Measurements from ENCODE around the gene SMOC1. TPM values are rescaled to one million over a fixed set of nuclear protein-coding genes. Genes with fewer than 3 reads are reported as not detected.

SMOC1 gene
- total and polyA plus RNA-seq, 12 donors = 0.33 to 19.8 (median 4.5) TPM

DNA sequence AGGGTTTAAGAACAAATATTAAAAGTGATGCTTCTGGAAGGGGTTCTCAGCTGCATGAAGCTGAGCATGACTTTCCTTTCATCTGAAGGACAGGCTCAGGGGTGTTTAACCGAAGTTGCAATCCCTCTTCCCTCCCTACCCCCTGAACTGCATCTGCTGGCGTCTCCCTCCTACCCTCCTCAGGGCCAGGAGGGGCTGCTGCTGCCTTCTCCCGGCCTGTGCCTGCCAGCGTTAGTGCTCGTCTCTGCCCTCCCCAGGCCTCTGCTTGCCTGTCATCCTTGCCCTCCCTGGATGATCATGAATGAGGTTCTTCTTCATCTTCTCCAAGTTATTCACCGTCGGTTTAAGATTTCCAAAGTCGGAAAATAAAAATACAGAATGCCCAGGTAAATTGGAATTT lies 12.2 kb downstream of the SMOC1 start:
- no peaks in the 10 kb centered on the region for H3K4me1 ChIP-seq (replicated peaks in 1 of 2)
- intact Hi-C loops (cut with DNase I) = no loop called here
- WGBS, 4 donors = 62 to 72% (median 69%) methylated on average over 8 of the region's 8 CpGs

DNA sequence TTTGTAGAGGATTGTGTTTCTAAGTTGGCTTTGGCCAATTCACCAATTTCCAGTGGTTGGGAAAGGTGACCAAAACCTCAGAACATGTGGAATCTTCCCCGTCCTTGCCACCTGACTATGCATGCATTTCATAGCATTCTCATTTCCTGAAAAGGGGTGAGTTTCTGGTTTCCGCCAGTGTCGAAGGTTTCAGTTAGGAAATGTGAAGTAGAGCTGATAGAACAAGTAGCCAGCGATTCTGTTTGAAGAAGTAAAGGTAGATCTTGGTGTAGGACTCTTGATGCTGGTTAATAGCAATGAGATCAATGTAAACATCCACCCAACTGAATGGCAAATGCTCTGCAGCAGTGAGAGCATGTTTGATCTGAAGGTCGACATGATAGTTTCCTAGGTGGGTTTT lies 15.9 kb downstream of the SMOC1 start:
- no peaks in the 10 kb centered on the region for H3K36me3 ChIP-seq (replicated peaks in 1 of 2)
- H3K27ac ChIP-seq = no peak overlapping the region
- 68 to 80% (median 73%) methylated on average over 5 of the region's 5 CpGs for WGBS, 4 donors
- peaks cover 0 to 10% (median 0%) of the 10 kb centered on the region in 3 donors for H3K9me3 ChIP-seq (replicated peaks in 1 of 3)
- DNase-seq = no peak
- no peaks in the 10 kb centered on the region for H3K4me1 ChIP-seq (replicated peaks in 1 of 2)
- no peaks in the 10 kb centered on the region for H3K27me3 ChIP-seq
- intact Hi-C loops (cut with DNase I) = no loop called here
- TF ChIP-seq POLR2A (IDR thresholded peaks at IDR 0.05) = no peak
- TF ChIP-seq, protein P1, sequence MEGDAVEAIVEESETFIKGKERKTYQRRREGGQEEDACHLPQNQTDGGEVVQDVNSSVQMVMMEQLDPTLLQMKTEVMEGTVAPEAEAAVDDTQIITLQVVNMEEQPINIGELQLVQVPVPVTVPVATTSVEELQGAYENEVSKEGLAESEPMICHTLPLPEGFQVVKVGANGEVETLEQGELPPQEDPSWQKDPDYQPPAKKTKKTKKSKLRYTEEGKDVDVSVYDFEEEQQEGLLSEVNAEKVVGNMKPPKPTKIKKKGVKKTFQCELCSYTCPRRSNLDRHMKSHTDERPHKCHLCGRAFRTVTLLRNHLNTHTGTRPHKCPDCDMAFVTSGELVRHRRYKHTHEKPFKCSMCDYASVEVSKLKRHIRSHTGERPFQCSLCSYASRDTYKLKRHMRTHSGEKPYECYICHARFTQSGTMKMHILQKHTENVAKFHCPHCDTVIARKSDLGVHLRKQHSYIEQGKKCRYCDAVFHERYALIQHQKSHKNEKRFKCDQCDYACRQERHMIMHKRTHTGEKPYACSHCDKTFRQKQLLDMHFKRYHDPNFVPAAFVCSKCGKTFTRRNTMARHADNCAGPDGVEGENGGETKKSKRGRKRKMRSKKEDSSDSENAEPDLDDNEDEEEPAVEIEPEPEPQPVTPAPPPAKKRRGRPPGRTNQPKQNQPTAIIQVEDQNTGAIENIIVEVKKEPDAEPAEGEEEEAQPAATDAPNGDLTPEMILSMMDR (IDR thresholded peaks at IDR 0.05) = no peak
- H3K4me3 ChIP-seq = no peak overlapping the region

More for the DNA sequence above, 12.2 kb downstream of the SMOC1 start:
- H3K4me3 ChIP-seq = no peak overlapping the region
- H3K27ac ChIP-seq = no peak overlapping the region
- no peaks in the 10 kb centered on the region for H3K9me3 ChIP-seq (replicated peaks in 1 of 3)
- H3K27me3 ChIP-seq = no peaks in the 10 kb centered on the region
- TF ChIP-seq POLR2A (IDR thresholded peaks at IDR 0.05) = no peak
- TF ChIP-seq, protein P1 (IDR thresholded peaks at IDR 0.05) = no peak
- DNase-seq = no peak
- no peaks in the 10 kb centered on the region for H3K36me3 ChIP-seq (replicated peaks in 1 of 2)

DNA sequence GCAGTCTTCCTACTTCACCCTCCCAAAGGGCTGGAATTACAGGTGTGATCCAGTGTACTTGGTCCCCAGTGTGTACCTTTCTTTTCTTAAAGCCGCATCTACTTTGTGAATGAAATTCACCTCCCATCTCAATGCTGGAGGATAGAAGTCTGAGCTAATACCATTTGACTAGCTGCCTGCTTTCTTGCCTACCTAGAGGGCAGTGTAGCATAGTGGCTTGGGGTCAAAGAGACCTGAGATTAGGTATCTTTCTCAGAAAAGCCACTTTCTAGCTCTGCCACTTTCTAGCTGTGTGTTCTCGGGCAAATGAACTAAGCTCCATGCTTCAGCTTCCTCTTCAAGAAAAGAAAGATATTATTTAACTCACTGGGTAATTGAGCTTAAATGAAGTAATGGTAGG lies 16.9 kb downstream of the SMOC1 start:
- TF ChIP-seq, protein P1 (IDR thresholded peaks at IDR 0.05) = no peak
- TF ChIP-seq POLR2A (IDR thresholded peaks at IDR 0.05) = no peak
- Histone ChIP-seq H3K27me3 (no peaks in the 10 kb centered on the region), H3K4me1 (replicated peaks in 1 of 2) (no peaks in the 10 kb centered on the region), H3K36me3 (replicated peaks in 1 of 2) (no peaks in the 10 kb centered on the region), H3K9me3 (replicated peaks in 1 of 3) (peaks cover 0 to 10% (median 0%) of the 10 kb centered on the region in 3 donors), H3K4me3 (no peak overlapping the region), H3K27ac (no peak overlapping the region)
- DNase-seq = no peak
- intact Hi-C loops (cut with DNase I) = no loop called here
- WGBS, 4 donors = 87 to 96% (median 89%) methylated on average over 2 of the region's 2 CpGs

DNA sequence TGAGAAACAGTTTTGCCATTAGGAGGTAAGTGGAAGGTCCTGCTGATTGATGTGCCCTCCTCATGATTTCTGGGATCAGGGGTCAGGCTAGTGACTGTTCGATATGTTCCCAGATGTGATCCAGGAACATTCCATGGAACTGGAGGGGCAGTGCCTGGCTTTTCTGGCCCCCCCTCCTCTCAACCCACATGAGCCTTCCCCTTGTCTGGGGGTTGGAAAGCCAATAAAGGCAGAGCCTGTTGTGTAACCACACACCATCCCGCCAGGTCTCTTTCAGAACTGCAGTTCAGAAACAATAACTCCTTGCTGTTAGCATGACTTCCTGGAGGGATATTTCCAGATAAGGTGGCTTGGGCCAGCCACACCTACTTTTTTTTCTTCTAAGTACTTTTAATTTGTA lies 17.8 kb downstream of the SMOC1 start:
- H3K27ac ChIP-seq = no peak overlapping the region
- no peaks in the 10 kb centered on the region for H3K4me1 ChIP-seq (replicated peaks in 1 of 2)
- H3K27me3 ChIP-seq = no peaks in the 10 kb centered on the region
- TF ChIP-seq, protein P1 (IDR thresholded peaks at IDR 0.05) = no peak
- TF ChIP-seq POLR2A (IDR thresholded peaks at IDR 0.05) = no peak
- WGBS, 4 donors = 72 to 87% (median 85%) methylated on average over 2 of the region's 2 CpGs
- no peaks in the 10 kb centered on the region for H3K36me3 ChIP-seq (replicated peaks in 1 of 2)
- DNase-seq = no peak
- H3K9me3 ChIP-seq (replicated peaks in 1 of 3) = peaks cover 0 to 10% (median 0%) of the 10 kb centered on the region in 3 donors
- intact Hi-C loops (cut with DNase I) = no loop called here
- H3K4me3 ChIP-seq = no peak overlapping the region
